ENCODE measurements around the gene MOXD1. TPM values are rescaled to one million over a fixed set of nuclear protein-coding genes. Genes with fewer than 3 reads are reported as not detected.

Gene MOXD1
- total and polyA plus RNA-seq, 2 of the 8 experiments (the other 6 are each of a cell fraction or from before 2014, with no cell fraction given) = 1.6 to 3.5 TPM

DNA sequence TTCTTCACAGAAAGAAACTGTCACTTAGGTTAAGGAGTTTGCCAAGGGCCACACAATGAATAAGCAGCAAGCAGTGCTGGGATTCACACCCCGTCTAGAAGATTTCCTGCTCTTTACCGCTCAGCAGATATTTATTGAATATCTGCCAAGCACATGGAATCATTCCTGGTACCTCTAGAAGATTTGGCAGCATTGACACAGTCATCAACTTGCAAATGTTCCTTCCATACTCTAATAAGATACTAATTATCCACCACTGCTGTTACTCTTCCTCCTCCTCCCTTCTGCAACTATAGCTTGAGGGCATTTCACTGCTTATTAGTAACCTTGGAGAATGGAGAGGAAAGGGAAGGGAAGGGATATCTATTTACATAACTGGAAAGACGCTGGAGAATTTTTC is 13.0 kb downstream of the MOXD1 start:
- no peak overlapping the region for H2BK5ac ChIP-seq (ENCODE audit: low read depth, low read length)
- no peak overlapping the region for H4K8ac ChIP-seq (ENCODE audit: extremely low read depth, insufficient read depth, low read length)
- H3K56ac ChIP-seq (replicated peaks; ENCODE audit: insufficient read length, low read depth, low read length) = no peak overlapping the region
- no peak overlapping the region for H2BK120ac ChIP-seq (replicated peaks; ENCODE audit: low read depth, low read length)
- peaks cover 3% of the 10 kb centered on the region; the same call in 1 of the 2 replicates for H3K23me2 ChIP-seq (ENCODE audit: low read depth, low read length)
- H3K9me3 ChIP-seq (ENCODE audit: insufficient read depth in 2 of 2, low read depth in 1 of 2, low read length in 1 of 2) = no peaks in the 10 kb centered on the region
- H2BK20ac ChIP-seq (ENCODE audit: low read length) = no peak overlapping the region
- no peak overlapping the region for H2AK5ac ChIP-seq (ENCODE audit: low read depth, low read length)
- no peak overlapping the region for H3K4me2 ChIP-seq (ENCODE audit: insufficient read depth in 1 of 2, low read depth in 2 of 2, low read length in 2 of 2)
- ChIA-PET POLR2A (ENCODE audit: partially characterized antibody) (no interaction called here), CTCF (ENCODE audit: partially characterized antibody) (interaction anchor here (1.7 kb wide), 2 partner anchors 88 to 108 kb away, joined by 7 to 8 read pairs; no protein-coding TSS in a partner anchor)
- no peak overlapping the region for H3K27ac ChIP-seq (ENCODE audit: low read depth, low read length)
- H3K4ac ChIP-seq (replicated peaks; ENCODE audit: insufficient read length, low read depth, low read length) = no peak overlapping the region
- H3K23ac ChIP-seq (ENCODE audit: insufficient read length) = no peak overlapping the region
- H3K79me1 ChIP-seq (ENCODE audit: low read depth, low read length) = no peaks in the 10 kb centered on the region
- no peaks in the 10 kb centered on the region for H3K27me3 ChIP-seq (replicated peaks in 1 of 4; ENCODE audit: control insufficient read depth in 3 of 4, extremely low read depth in 1 of 4, insufficient read depth in 3 of 4, low read length in 3 of 4)
- H3K9ac ChIP-seq (replicated peaks in 1 of 4; ENCODE audit: extremely low read depth in 1 of 4, low read depth in 3 of 4, low read length in 3 of 4) = no peak overlapping the region
- H2BK12ac ChIP-seq (ENCODE audit: low read depth, low read length) = no peak overlapping the region
- no peak overlapping the region for H3K14ac ChIP-seq (ENCODE audit: insufficient read length)
- H4K91ac ChIP-seq (replicated peaks; ENCODE audit: insufficient read length, low read length) = no peak overlapping the region
- FAIRE-seq (no peak), DNase-seq (ENCODE audit: low read depth in 1 of 2, low spot score in 2 of 2) (no peak)
- H3K36me3 ChIP-seq (ENCODE audit: control insufficient read depth in 2 of 4, insufficient read depth in 4 of 4, low read length in 3 of 4) = no peaks in the 10 kb centered on the region
- H3K4me1 ChIP-seq (replicated peaks in 1 of 4; ENCODE audit: control insufficient read depth in 3 of 4, insufficient read depth in 4 of 4, low read length in 3 of 4) = peaks cover 4 to 11% (median 10%) of the 10 kb centered on the region in 4 experiments; a peak in 4 of 7 replicates
- no peak overlapping the region for H4K5ac ChIP-seq (ENCODE audit: insufficient read length, low read depth, low read length)
- H4K20me1 ChIP-seq (replicated peaks in 1 of 2; ENCODE audit: control insufficient read depth in 1 of 2, insufficient read depth in 2 of 2, low read length in 2 of 2) = no peaks in the 10 kb centered on the region
- no peaks in the 10 kb centered on the region for H3K79me2 ChIP-seq (ENCODE audit: control insufficient read depth in 1 of 2, insufficient read depth in 2 of 2, low read length in 2 of 2)
- H2AFZ ChIP-seq (ENCODE audit: low read length) = no peak overlapping the region
- WGBS, 2 experiments (ENCODE audit: extremely low coverage in 1 of 2, insufficient coverage in 1 of 2, insufficient read length in 1 of 2, insufficient replicate concordance in 2 of 2, low coverage in 1 of 2, low lambda C conversion rate in 2 of 2, missing lambda C conversion rate in 1 of 2) = 90% methylated on average over 3 of the region's 3 CpGs; no CpG with 5 or more reads in 1 of the 2 experiments
- no peak overlapping the region for H3K18ac ChIP-seq (ENCODE audit: extremely low read depth, low read length)
- no peak overlapping the region for H2BK15ac ChIP-seq (ENCODE audit: low read length)
- no peak overlapping the region for H3K4me3 ChIP-seq (ENCODE audit: extremely low read depth in 1 of 4, insufficient read depth in 2 of 4, low read depth in 3 of 4, low read length in 4 of 4)
- TF ChIP-seq KDM4A (IDR thresholded peaks at IDR 0.05; ENCODE audit: low read depth, low read length, severe bottlenecking) = no peak
- no peak for TF ChIP-seq TAF1 (IDR thresholded peaks at IDR 0.05; ENCODE audit: low read depth, low read length)
- no peak for TF ChIP-seq YY1 (IDR thresholded peaks at IDR 0.05; ENCODE audit: low read depth, low read length)
- no peak for TF ChIP-seq RBBP5 (IDR thresholded peaks at IDR 0.05; ENCODE audit: borderline replicate concordance, low read depth, low read length)
- TF ChIP-seq SP2 (IDR thresholded peaks at IDR 0.05; ENCODE audit: low read length) = no peak
- TF ChIP-seq, protein P1, sequence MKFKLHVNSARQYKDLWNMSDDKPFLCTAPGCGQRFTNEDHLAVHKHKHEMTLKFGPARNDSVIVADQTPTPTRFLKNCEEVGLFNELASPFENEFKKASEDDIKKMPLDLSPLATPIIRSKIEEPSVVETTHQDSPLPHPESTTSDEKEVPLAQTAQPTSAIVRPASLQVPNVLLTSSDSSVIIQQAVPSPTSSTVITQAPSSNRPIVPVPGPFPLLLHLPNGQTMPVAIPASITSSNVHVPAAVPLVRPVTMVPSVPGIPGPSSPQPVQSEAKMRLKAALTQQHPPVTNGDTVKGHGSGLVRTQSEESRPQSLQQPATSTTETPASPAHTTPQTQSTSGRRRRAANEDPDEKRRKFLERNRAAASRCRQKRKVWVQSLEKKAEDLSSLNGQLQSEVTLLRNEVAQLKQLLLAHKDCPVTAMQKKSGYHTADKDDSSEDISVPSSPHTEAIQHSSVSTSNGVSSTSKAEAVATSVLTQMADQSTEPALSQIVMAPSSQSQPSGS (IDR thresholded peaks at IDR 0.05; ENCODE audit: low read length) = no peak
